Astrocyte of the hippocampus (primary cell): Measurements from ENCODE around the gene FXN.
"Not testable (repeated sequence)": the region's sequence is repeated elsewhere in the genome, so short reads cannot be mapped to it uniquely, and the experiment has no call there.

Source experiments
- DNase-seq: peaks from one replicate; pipeline ENCODE4 v3.0.0; 2011; ENCODE audit warnings: low read depth, low spot score

FXN gene

GRCh38 chr9:69035438-69036308 lies at the start of gene FXN:
TSS of gene FXN (plus strand) at chr9:69035752. CDS start at chr9:69035783, 31 bp downstream.
- DNase-seq = peak; percentile 94

- not testable (repeated sequence) for DNase-seq
Observed at GRCh38 chr9:68986949-68987348, 48.6 kb upstream of the FXN start.

GRCh38 chr9:68991457-68991856 lies 44.1 kb upstream of the FXN start:
- no peak for DNase-seq

GRCh38 chr9:68995776-68996175 lies 39.8 kb upstream of the FXN start:
- no peak for DNase-seq

GRCh38 chr9:68996462-68996861 lies 39.1 kb upstream of the FXN start:
- no peak for DNase-seq

- DNase-seq = no peak
Observed at GRCh38 chr9:68997666-68998065, 37.9 kb upstream of the FXN start.

- no peak for DNase-seq
Observed at GRCh38 chr9:68998385-68998784, 37.2 kb upstream of the FXN start.

GRCh38 chr9:68998812-68999211 lies 36.7 kb upstream of the FXN start:
- DNase-seq = no peak

GRCh38 chr9:68999393-69000105 lies 36.0 kb upstream of the FXN start:
- DNase-seq = peak; percentile 84

GRCh38 chr9:69001921-69002320 lies 33.6 kb upstream of the FXN start:
- DNase-seq = no peak

- no peak for DNase-seq
Observed at GRCh38 chr9:69003051-69003450, 32.5 kb upstream of the FXN start.

- no peak for DNase-seq
Observed at GRCh38 chr9:69004836-69005235, 30.7 kb upstream of the FXN start.

- no peak for DNase-seq
Observed at GRCh38 chr9:69009708-69010107, 25.8 kb upstream of the FXN start.

GRCh38 chr9:69012696-69013381 lies 22.7 kb upstream of the FXN start:
- no peak for DNase-seq

- DNase-seq = no peak
Observed at GRCh38 chr9:69013382-69013727, 22.2 kb upstream of the FXN start.

GRCh38 chr9:69014013-69014412 lies 21.5 kb upstream of the FXN start, which contains the start of gene PRKACG:
TSS of gene PRKACG (minus strand) at chr9:69014113. CDS start at chr9:69014092, 21 bp downstream.
- no peak for DNase-seq

GRCh38 chr9:69016191-69017096 lies 19.1 kb upstream of the FXN start:
- no peak for DNase-seq

GRCh38 chr9:69018737-69019136 lies 16.8 kb upstream of the FXN start:
- DNase-seq = no peak

GRCh38 chr9:69019808-69020207 lies 15.7 kb upstream of the FXN start:
- no peak for DNase-seq

- no peak for DNase-seq
Observed at GRCh38 chr9:69020301-69021145, 15.0 kb upstream of the FXN start.
